Activated T-cell treated with anti-CD3 and anti-CD28 coated beads for 4 hours (primary cell): Measurements from ENCODE around the gene GLS2.

ENCODE experiments used
- DNase-seq: peaks from one replicate; pipeline ENCODE4 v3.0.0-alpha.2; 2020

The GLS2 gene

GRCh38 chr12:56437430-56438176 is 50.4 kb downstream of the GLS2 start:
- no peak for DNase-seq

- DNase-seq: no peak
Measured at GRCh38 chr12:56434828-56435227, 53.1 kb downstream of the GLS2 start.

- DNase-seq: no peak
Measured at GRCh38 chr12:56431850-56432249, 56.1 kb downstream of the GLS2 start.

GRCh38 chr12:56431288-56431687 is 56.7 kb downstream of the GLS2 start:
- DNase-seq: no peak

GRCh38 chr12:56425940-56426438 is 62.0 kb downstream of the GLS2 start:
- DNase-seq: no peak

- no peak for DNase-seq
Measured at GRCh38 chr12:56425193-56425592, 62.8 kb downstream of the GLS2 start.
